Brain microvascular endothelial cell (primary cell): Measurements from ENCODE around the gene TBC1D21.

Experiments
- DNase-seq: peaks from one replicate; pipeline ENCODE4 v3.0.0-alpha.2; 2020
- H3K27ac ChIP-seq: fragments of 250-450 bp; sonication (Bioruptor Pico); 2 replicates; pipeline ENCODE4 v1.5.1; 2020; ENCODE audit warnings: mild to moderate bottlenecking, moderate library complexity
- H3K27me3 ChIP-seq: fragments of 250-450 bp; sonication (Bioruptor Pico); replicated peaks from 2 replicates; pipeline ENCODE4 v1.5.1; 2020; ENCODE audit warnings: mild to moderate bottlenecking
- H3K36me3 ChIP-seq: fragments of 250-450 bp; sonication (Bioruptor Pico); replicated peaks from 2 replicates; pipeline ENCODE4 v1.5.1; 2020; ENCODE audit warnings: mild to moderate bottlenecking
- H3K4me3 ChIP-seq: 2 replicates; pipeline ENCODE4 v1.5.1; 2011; ENCODE audit warnings: low read depth, mild to moderate bottlenecking, control low read depth, low read length, moderate library complexity
- CTCF ChIP-seq: IDR thresholded peaks from 2 replicates; pipeline ENCODE4 v1.5.1; 2011; ENCODE audit warnings: low read depth, mild to moderate bottlenecking, moderate library complexity, low read length, control low read depth, inconsistent platforms; ENCODE audit errors: missing control alignments
- in situ Hi-C: cut with HindIII; loops from 2 replicates; pipeline ENCODE4 v1.10.0; 2017; ENCODE audit warnings: low sequenced_read_pairs, low pct_ligation_motif_present

Gene TBC1D21

GRCh38 chr15:73910522-73911303 lies 37.3 kb downstream of the TBC1D21 start:
- TF ChIP-seq CTCF: no peak
- Histone ChIP-seq H3K27ac (no peak overlapping the region), H3K4me3 (no peak overlapping the region), H3K36me3 (no peaks in the 10 kb centered on the region), H3K27me3 (no peaks in the 10 kb centered on the region)
- DNase-seq: no peak
- in situ Hi-C loops: no loop called here

GRCh38 chr15:73912030-73912596 lies 38.7 kb downstream of the TBC1D21 start:
- DNase-seq: no peak
- Histone ChIP-seq H3K27me3 (no peaks in the 10 kb centered on the region), H3K27ac (no peak overlapping the region), H3K36me3 (no peaks in the 10 kb centered on the region), H3K4me3 (no peak overlapping the region)
- in situ Hi-C loops: no loop called here
- no peak for TF ChIP-seq CTCF

GRCh38 chr15:73914145-73914544 lies 40.8 kb downstream of the TBC1D21 start:
- no peak for DNase-seq
- Histone ChIP-seq H3K36me3 (no peaks in the 10 kb centered on the region), H3K27ac (no peak overlapping the region), H3K4me3 (no peak overlapping the region), H3K27me3 (no peaks in the 10 kb centered on the region)
- in situ Hi-C loops: no loop called here
- TF ChIP-seq CTCF: no peak

- DNase-seq: no peak
- no peaks in the 10 kb centered on the region for H3K27me3 ChIP-seq
- TF ChIP-seq CTCF: no peak
- no peak overlapping the region for H3K4me3 ChIP-seq
- H3K36me3 ChIP-seq: peaks cover 2% of the 10 kb centered on the region
- no peak overlapping the region for H3K27ac ChIP-seq
- in situ Hi-C loops: no loop called here
These were observed 41.7 kb downstream of the TBC1D21 start for GRCh38 chr15:73915082-73915481.

- in situ Hi-C loops: no loop called here
- no peak for TF ChIP-seq CTCF
- H3K36me3 ChIP-seq: peaks cover 2% of the 10 kb centered on the region
- H3K27ac ChIP-seq: no peak overlapping the region
- no peaks in the 10 kb centered on the region for H3K27me3 ChIP-seq
- DNase-seq: no peak
- no peak overlapping the region for H3K4me3 ChIP-seq
These were observed 45.4 kb downstream of the TBC1D21 start for GRCh38 chr15:73918784-73919183.

GRCh38 chr15:73919706-73920105 lies 46.3 kb downstream of the TBC1D21 start:
- H3K4me3 ChIP-seq: no peak overlapping the region
- DNase-seq: no peak
- H3K36me3 ChIP-seq: peaks cover 2% of the 10 kb centered on the region
- H3K27ac ChIP-seq: no peak overlapping the region
- in situ Hi-C loops: no loop called here
- no peaks in the 10 kb centered on the region for H3K27me3 ChIP-seq
- no peak for TF ChIP-seq CTCF
